CD4-positive, alpha-beta T cell treated with Interleukin-6 for 4 hours (primary cell): ENCODE measurements around the gene P2RX4.
"Not testable (repeated sequence)": the region's sequence is repeated elsewhere in the genome, so short reads cannot be mapped to it uniquely, and the experiment has no call there.

Experiments
- DNase-seq: peaks from one replicate; pipeline ENCODE4 v3.0.0-alpha.2; 2020; ENCODE audit warnings: mixed read lengths

Gene P2RX4

DNA sequence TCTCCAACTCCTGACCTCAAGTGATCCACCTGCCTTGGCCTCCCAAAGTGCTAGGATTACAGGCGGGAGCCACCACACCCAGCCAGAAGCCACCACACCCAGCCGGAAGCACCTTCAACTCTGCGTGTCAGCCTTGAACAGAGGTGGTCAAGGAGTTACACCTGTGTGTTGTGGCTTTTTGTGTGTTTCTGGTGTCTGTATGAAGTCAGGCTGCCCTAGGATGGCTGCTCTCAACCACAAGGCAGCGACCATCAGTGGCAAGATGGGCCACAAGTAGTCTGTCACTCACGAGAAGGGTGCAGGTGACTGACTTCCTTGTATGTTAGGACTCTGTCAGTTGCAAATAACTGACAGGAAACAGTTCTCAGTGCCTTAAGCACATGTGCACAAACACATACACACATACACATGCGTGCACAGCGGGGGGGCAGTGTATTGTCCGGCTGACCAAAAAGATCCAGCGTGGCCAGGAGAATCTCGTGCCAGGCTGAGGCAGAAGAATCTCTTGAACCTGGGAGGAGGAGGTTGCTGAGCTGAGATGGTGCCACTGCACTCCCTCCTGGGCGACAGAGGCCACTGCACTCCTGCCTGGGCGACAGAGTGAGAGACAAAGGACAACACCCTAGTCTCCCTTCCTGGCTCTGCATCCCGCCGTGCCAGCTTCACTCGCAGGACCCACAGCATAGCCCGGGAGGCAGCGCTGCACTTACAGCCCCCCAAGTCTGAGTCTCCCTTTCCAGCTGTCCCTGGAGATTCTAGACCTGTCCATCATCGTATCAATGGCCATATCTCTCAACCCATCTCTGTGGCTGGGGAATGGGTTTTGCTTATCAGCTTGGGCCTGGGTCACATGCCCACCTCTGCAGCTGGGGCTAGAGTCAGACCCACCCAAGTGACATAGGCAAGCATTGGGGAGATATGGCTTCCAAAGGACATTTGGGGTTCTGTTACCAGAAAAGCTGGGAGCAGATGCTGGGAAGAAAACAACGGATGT is 13.7 kb downstream of the P2RX4 start:
- peak; percentile 61 for DNase-seq

DNA sequence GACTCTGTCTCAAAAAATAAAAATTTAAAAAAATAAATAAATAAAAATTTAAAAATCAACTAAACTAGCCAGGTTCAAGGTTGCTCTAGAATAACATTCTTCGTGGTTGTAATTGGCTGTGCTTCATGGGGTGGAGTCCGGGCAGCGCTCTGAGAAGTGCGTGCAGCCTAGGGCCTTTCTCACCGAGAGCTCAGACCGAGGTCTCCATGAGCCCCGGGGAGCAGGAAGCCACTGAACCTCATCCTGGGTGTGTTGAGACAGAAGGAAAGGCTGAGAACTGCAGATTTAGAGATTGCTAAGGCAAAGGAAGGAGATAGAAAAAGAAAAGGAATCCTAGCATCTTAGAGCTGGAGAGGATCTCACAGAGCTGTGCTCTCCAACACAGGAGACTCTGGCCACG is 14.7 kb downstream of the P2RX4 start:
- peak; percentile 82 for DNase-seq

DNA sequence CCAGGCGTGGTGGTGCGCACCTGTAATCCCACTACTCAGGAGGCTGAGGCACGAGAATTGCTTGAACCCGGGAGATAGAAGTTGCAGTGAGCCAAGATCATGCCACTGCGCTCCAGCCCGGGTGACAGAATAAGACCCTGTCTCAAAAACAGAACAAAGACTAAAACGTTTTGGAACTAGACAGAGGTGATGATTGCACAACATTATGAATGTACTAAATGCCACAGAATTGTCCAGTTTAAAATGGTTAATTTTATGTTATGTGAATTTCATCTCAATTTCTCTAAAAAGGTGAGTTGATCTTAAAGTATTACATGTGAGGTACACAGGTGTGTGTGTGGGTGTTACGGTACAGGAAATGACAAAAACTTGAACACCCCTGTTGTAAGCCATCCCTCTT is 16.5 kb downstream of the P2RX4 start:
- DNase-seq: no peak

DNA sequence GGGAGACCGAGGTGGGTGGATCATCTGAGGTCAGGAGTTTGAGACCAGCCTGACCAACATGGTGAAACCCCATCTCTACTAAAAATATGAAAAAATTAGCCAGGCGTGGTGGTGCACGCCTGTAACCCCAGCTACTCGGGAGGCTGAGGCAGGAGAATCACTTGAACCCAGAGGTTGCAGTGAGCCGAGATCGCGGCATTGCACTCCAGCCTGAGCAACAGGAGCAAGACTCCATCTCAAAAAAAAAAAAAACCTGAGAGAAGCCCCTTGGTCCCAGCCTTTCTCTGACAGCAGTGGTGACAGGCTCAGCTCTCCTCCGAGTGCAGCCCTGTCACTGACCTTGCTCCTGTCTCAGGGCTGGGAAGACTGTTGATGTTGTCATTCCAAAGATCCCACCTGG is 16.9 kb downstream of the P2RX4 start:
- not testable (repeated sequence) for DNase-seq

DNA sequence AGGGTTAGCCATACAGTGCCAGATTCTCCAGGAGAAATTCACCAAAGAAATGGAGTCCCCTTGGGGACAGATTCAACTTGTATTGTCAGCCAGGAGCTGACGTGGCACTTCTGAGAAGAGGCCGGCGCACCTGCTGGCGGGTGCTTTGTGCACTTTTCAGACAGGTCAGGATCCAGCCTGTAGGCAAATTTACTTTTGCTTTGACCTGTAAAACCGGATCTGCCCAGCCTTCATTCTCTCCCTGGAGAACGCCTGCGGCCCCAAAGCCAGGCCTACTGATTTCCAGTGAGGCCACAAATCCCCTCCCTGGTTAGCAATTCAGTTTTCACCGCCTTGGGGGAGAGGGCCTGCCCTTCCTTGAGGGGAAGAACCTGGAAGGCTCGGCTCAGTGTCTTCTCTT is 17.4 kb downstream of the P2RX4 start:
- DNase-seq: no peak

DNA sequence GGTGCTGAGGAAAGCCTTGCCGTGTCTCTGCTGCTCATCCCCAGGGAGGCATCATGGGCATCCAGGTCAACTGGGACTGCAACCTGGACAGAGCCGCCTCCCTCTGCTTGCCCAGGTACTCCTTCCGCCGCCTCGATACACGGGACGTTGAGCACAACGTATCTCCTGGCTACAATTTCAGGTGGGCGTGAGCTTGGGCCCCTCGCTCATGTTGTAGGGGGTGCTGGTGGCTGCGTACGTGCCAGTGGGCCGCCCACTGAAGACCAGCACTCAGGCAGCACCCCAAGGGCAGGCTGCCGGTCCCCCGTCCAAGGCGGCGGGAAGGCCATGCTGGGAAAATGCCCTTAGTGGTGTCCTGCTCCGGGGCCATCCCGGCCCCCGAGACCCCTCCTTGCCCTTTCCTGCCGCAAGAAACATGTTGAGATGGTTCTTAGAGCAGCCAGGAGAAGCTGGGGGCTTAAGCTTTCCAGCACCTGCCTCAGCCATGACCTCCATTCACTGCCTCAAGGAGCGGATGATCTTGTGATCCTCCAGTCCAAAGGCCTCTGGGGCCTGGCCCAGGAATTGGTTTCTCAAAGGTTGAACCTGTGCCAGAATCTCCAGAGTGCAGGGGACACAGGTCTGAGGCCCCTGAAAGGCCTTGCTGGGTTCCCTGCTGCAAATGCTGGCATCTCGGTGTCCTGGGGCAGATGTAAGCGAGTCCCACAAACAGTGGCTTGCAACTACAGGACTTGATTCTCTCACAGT is 19.2 kb downstream of the P2RX4 start:
- no peak for DNase-seq

DNA sequence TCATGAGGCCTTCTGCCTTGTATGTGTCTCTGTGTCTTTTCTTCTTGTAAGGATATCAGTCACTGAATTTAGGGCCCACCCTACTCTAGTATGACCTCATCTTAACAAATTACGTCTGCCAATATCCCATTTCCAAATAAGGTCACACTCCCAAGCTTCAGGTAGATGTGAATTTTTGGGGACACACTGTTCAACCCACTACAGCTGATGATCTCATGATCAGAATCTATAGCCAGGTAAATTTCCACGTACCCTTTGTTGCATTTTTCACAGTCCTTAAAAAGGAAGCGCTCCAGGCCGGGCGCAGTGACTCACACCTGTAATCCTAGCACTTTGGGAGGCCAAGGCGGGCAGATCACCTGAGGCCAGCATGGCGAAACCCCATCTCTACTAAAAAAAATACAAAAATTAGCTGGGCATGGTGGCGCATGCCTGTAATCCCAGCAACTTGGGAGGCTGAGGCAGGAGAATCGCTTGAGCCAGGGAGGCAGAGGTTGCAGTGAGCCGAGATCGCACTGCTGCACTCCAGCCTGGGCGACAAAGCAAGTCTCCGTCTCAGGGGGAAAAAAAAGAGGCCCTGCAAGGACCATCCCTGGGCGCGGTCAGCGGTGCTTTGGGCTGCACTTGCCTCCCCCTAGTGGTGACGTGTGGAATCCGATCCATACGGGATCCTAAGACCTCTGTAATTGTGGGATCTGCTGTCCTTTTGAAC is 20.1 kb downstream of the P2RX4 start:
- DNase-seq: peak; percentile 73

DNA sequence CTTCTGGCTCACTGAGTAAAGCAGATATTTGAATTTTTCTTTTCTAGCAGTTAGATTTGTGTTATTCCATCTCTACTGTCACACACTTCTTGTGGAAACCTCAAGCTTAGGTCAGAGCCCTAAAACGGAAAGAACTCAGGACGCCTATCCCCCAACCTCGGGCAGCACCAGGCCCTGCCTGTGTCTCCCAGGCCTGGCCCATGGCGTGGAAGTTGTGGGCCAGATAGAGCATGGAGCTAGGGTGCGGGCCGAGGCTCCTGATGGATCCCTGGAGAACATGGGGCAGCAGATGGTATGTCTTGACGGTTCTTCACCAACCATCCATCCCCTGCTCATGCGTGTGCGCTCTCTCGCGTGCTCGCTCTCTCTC is 20.6 kb downstream of the P2RX4 start:
- DNase-seq: no peak

DNA sequence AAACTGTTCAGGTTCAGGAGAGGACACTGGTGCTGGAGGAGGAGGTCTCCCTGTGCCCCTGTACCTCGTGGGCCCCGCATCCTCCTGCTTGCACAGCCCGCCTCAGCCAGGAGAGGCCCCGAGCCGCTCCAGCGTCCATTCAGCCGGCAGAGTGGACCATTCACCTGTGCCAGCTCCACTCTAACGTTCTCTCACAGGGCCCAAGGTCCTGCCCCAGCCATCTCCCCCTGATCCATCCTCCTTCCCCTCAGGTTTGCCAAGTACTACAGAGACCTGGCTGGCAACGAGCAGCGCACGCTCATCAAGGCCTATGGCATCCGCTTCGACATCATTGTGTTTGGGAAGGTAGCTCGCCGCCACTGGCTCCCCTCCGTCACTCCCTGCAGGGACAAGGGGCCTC is 22.2 kb downstream of the P2RX4 start:
- DNase-seq: no peak

DNA sequence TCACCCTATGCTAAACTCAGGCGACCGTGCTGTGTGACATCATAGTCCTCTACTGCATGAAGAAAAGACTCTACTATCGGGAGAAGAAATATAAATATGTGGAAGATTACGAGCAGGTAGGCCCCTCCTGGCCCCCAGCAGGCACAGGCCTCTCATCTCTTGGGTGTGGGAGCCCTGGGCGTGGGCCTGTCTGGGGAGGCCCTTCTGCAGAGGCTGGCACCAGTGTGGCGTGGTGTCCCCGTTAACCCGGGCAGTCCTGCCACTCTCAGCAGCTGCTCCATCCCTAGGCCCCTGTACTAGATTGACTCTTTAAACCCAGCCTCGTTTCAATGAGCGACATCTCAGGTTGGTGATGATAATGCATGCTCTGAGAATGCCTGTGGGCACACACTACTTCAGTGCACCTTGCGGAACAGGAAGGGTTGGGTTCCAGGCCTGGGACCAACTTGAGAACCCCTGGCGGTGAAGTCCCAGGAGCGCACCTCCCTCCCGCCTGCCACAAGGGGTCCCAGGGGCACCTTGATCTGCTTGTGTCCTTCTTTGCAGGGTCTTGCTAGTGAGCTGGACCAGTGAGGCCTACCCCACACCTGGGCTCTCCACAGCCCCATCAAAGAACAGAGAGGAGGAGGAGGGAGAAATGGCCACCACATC is 23.2 kb downstream of the P2RX4 start:
- DNase-seq: no peak

DNA sequence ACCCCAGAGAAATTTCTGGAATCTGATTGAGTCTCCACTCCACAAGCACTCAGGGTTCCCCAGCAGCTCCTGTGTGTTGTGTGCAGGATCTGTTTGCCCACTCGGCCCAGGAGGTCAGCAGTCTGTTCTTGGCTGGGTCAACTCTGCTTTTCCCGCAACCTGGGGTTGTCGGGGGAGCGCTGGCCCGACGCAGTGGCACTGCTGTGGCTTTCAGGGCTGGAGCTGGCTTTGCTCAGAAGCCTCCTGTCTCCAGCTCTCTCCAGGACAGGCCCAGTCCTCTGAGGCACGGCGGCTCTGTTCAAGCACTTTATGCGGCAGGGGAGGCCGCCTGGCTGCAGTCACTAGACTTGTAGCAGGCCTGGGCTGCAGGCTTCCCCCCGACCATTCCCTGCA is 23.7 kb downstream of the P2RX4 start:
- no peak for DNase-seq

DNA sequence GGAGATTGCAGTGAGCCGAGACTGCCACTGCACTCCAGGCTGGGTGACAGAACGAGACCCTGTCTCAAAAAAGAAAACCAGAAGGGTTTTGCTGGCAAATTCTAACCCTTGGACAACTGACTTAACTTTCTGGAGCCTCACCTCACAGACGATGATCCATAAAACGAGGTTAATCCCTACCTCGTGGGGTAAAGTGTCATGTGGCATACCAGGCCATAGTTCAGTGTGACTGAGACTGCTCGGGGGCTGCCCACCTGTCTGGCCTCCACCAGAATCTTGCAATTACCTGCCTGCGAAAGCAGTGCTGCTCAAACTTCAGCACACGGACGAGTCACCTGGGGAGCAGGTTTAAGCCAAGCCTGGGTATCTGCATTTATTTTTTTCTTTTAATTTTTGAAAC is 26.8 kb downstream of the P2RX4 start:
- DNase-seq: no peak

DNA sequence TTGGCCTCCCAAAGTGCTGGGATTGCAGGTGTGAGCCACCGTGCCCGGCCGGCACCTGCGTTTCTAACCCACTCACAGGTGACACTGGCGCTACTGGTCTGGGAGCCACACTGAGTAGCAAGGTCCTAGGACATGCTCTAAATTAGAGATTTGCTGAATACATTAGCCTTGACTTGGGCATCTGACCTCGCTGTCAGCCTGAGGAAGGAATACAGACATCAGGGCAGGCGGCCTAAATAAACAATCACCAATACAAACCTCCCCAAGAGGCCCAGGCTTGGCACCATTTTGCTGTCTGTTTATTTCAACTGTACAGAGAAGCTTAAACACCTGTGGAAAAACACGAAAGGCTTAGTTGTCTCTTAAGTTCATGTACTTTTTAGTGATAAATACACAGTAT is 27.5 kb downstream of the P2RX4 start:
- no peak for DNase-seq

DNA sequence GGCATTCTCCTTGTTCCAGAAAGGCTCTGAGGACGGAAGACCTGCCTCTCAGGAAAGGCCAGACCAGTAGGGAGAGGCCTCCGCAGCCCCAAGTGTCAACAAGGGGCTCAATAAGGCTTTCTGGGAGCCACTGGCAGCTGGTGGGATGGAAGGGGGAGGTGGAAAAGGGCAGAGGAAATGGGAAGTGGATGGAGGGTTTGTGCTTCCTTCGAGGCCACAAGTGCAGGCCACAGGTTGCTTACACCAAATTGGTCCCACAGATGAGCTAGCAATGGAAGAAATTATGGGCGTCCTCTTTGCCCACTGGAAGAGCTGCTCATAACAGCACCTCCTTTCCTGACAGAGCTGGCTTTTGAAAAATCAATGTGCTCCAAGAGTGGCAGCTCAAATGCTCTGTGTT is 28.2 kb downstream of the P2RX4 start:
- no peak for DNase-seq

DNA sequence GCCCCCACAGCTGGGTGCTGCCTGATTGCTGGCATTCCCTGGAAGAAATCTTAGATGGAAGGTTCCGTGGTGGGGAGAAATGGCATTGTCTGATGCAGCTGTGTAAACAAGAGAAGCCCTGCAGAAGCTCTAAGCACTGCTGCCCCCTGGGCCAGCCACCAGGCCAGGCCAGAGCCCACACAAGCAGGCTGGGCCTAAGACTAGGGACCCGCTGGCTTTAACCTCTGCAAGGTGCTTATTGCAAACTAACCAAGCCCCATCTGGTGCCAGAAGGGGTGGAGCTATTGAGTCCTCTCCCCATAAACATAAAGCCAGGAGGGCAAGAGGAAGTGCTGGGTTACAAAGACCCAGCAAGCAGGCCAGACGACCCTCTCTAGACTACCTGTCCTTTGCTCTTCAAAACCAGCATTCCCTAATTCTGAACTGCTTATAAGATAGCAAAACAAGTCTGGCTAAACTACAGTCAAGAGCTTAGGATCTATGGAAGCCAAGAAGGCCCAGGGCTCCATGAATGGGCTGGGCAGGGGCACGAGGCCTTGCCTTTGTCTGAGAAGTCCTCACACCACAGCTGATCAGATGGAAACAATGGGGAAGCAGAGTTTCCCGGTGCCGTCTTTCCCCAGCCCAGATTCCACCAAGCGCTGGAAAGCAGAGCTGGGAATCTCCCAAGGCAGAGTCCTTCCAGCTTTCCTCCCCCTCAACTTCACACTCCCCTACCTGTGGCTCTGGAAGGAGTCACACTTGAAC is 28.8 kb downstream of the P2RX4 start:
- DNase-seq: no peak

DNA sequence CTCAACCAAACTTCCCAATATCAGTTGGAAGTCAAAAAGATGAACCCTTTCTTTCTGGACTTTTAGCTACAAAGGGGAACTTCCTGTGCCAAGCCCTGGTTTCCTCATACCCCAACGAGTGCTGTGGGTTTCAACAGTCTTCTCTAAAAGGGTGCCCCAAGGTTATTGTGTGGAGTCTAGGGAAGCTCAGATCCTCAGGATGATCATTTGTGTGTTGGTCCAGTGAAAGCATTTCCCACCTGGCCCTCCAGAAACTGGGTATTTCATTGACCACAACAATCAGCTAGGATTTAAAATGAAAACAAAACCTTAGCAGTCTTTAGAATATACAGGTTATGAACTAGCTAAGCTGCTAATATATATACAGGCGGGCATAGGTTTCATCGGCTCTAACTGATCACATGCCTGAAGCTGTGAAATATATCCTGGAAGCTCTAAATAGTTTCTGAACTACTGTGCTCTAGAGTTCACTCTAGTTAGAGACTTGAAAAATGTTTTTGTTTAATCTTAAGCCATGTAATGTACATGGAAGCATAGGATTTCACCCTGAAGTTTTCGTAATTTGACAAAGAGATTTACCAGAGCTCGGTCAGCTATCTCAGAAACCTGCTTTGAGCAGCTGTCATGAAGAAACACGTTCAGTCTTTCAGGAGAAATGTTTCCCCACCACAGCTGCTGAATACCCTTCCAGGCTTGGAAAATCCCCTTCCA is 29.6 kb downstream of the P2RX4 start:
- peak; percentile 22 for DNase-seq

DNA sequence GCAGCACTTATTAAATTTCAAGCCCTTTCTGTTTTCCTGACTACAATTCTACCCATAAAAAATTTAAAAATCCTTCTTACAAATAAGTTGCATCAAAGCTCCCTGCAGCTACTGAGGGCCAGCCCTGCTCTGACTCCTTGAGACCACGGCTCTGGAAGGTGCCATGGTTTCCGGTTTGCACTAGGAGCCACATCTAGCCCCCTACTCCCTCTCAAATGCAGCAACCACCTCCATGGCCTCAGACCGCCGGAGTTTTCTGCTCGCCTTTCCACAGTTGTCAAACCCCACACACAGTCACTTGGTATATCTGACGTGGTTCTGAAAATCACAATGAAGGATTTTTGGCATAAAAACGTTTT is 30.1 kb downstream of the P2RX4 start:
- DNase-seq: peak; percentile 14

DNA sequence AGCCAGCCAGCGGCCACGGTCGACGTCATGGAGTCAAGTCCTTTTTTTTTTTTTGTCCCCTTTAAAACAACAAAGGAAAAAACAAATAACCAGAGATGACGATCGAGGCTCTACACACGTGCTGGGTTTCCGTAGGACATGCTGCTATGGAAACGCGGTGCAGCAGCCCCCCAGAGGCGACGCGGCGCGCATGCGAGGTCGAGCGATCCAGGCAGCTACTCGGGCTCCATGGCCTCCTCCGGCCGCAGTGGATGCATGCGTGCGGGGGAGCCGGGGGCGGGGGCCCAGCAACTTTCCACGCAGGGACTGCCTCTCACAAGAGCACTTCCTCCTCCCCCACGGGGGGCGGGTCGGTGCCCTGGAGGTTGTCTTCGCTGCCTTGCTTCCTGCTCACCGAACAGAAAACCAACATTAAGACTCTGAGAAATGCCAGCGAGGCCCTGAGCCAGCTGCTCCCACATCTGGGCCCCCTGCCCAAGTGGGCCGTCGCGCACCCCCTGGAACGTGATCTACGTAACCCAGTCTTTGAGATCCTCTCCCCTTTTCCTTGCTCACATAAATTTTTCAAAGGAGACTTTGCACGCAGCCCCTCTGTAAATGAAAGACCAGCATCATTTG is 30.7 kb downstream of the P2RX4 start:
- DNase-seq: peak; percentile 95

DNA sequence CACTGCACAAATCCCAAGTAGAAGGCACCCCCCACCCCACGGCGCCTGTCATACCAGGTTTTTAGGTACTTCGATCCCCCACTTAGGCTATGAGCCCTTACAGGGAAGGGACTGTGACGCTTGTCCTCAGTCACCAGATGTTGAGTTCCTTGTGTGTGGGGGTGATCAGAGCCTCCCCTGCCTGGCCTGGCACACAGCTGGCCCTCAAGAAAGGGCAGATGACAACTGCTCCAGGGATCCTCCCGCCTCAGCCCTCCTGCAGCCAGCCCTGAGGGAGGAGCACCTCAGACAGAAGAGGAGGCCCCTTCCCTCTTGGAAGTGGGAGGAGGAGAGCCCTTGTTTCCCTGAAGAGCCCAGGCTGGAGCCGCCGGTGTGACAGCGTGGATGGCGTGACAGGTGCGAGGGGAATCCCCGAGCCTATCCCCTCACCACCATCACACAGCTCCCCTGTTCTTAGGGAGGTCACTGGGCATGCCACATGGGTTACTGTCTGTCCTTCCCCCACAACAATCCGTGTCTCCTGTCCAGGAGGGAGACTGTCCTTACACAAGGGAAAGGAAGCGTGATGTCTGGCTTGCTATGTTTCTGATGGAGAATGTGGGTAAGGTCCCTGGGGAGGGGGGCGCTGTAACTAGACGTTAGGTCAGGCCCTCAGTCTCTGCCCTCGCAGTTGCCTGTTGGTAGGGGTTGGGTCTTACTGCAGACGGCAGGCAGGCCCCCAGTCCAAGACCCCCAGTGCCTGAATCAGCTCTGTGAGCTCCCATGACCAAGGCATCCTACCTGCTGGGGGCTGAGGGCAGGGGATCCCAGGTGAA is 31.4 kb downstream of the P2RX4 start:
- DNase-seq: no peak

DNA sequence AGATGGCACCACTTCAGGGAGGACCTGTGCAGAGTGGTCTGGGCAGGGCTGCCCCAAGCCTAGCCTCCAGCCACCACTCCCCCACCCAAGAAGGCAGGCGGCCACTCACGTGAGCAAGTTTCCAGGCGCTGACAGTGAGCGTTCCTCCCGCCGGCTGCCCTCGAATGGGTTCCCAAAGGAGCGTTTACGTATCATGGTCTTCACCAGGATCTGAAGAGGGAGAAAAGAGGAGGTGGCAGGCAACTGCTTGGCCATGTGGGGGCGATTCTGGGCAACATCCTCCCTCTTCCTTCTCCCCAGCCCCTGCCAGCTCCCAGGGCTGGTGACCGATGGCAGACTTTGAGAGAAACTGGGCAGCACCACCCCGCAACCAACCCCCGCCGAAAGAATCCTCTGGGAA is 35.1 kb downstream of the P2RX4 start:
- no peak for DNase-seq
